GM19395 (cell line): ENCODE results near the gene CLPSL2.

Source experiments
- ATAC-seq: cut with Tn5 transposase; IDR thresholded peaks from one replicate; pipeline ENCODE4 v1.9.1; 2021; ENCODE audit warnings: mild to moderate bottlenecking, moderate library complexity; ENCODE audit not compliant: unreplicated experiment

CLPSL2 gene

DNA sequence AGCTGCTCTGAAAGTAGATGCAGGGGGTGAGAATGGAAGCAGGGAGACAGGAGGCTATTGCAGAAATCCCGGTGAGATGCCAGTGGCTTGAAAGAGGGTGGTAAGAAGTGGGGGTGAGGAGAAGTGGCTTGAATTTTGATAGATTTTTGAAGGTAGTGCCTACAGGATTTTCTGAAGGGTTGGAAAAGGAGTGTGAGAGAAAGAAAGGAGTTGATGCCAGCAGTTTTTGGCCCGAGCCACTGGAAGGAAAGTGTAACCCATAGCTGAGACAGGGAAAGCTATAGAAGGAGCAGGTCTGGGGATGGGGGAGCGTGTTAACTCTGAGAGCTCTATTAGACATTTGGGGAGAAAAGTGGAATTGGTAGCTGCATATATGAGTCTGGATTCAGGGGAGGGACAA, 29.9 kb upstream of the CLPSL2 start:
- ATAC-seq: no peak

DNA sequence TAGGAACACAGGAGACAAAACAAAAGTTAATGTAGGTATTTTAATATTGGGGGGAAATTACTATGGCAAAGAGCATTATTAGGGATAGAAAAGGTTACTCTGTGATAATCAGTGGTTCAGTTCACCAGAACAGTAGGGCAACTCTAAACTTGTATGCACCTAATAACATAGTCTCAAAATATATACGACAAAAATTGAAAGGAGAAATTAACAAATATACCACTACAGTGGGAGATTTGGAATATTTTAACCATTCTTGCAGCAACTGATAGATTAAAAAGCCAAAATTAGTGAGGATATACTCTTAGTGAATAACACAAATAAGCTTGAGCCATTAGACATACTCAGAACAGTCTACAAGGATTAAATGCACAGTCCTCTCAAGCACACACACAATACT, 28.5 kb upstream of the CLPSL2 start:
- ATAC-seq: no peak

DNA sequence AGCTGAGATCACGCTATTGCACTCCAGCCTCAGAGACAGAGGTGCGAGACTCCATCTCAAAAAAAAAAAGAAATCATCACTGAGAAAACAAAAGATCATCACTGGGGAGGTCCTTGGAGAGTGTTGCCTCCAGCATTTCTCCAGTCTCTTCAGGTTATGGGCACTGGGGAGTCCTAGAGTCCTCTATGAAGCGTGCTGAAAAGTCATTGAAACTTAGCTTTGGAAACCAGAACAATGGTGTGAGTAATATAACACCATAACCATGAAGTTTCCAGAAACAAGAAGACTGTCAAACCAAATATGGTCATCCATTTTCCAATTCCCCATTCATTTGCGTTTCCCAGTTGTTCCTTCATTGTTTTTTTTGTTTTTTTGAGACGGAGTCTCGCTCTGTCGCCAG, 25.8 kb upstream of the CLPSL2 start:
- no peak for ATAC-seq

DNA sequence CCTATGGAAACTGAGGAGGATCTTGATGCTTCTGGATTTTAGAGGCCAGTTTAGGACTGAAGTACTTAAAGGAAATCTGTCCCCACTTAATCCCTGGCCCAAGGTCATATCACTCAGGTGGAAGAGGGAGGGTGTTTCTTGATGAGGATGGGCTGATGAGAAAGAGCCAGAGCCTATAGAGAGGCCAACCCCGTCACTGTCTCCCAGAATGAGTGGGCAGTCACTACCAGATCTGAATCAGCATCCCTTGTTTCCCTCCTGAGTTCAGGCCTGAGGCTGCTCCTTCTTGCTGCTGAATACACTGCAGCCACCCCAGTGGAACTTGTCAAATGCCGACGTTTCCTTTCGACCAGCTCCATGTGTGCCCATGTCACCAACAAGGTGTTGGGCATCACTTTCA, 24.8 kb upstream of the CLPSL2 start:
- no peak for ATAC-seq

DNA sequence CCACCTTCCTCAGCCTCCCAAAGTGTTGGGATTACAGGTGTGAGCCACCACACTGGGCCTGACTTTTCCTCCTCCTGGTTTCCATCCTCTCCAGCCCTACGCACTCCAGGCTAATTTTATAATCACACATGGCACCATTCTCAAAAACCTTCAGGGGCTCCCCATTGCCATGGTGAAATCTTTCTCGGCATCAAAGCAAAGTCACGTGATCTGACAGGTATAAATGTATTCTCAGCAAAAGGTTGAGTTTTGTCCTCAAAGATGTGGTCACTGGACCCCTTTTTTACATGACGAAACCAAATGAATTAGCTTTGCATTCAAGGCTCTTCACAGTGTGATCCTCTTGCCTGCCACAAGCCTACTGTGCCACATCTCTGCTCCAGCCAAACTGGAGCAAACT, 24.1 kb upstream of the CLPSL2 start:
- ATAC-seq: no peak

DNA sequence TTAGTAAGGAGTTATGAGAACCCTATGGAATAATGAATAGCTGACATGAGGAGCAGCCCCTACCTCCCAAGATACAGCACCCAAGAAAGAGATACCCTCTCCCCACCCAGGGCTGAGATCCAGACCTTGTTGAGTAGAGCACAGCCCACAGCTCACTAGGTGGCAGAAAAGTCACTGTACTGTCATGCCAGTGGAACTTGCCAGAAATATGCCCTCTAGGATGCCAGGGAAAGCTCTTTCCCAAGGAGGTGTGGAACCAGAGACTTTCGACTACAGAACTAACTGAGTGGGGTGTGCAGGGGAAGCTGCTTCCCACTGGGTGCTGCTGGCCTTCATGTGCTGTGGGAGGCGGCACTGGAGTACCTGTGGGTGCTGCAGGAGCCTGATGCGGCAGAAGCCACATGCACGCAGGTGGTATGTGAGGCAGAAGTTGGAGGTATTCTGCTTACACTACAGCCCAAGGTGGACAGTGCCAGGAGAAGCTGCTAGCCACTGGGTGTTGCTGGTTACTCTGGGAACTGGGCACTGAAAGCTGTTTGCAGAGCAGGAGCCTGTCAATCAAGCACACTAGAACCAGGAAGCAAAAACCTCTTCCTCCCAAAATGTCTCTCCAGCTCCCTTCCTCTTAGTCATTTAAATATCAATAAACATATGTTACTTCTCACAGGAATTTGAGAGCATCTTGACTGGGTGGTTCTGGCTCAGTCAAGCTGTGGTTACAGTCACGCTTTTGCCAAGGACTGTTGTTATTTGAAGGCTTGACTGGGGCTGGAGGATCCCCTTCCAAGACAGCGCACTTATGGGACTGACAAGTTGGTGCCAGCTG, 21.7 kb upstream of the CLPSL2 start:
- ATAC-seq: no peak

DNA sequence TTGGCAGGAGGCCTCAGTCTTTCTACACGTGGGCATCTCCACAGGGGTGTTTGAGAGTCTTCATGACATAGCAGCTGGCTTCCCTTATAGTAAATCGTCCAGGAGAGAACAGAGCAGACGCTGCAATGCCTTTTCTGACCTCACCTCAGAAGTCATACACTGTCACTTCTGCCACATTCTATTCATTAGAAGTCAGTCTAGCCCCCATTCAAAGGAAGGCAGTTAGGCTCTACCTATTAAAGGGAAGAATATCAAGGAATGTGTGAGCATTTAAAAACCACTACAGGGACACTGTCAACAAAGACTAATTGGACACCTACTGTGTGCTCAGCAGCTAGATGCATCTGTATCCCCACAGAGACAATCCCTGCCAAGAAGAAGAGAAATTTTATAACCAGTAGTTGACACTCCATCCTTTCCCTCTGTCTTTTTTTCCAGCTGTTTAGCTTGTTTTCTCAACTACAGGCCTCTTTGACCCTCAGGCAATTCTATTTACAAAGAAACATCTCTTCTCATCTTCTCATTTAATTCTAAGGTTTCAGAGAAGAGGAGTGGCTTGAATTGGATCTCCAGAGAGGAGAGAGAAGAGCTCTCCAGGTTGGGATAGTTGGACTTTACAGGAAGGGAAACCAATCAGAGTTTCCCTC, 21.0 kb upstream of the CLPSL2 start:
- no peak for ATAC-seq

DNA sequence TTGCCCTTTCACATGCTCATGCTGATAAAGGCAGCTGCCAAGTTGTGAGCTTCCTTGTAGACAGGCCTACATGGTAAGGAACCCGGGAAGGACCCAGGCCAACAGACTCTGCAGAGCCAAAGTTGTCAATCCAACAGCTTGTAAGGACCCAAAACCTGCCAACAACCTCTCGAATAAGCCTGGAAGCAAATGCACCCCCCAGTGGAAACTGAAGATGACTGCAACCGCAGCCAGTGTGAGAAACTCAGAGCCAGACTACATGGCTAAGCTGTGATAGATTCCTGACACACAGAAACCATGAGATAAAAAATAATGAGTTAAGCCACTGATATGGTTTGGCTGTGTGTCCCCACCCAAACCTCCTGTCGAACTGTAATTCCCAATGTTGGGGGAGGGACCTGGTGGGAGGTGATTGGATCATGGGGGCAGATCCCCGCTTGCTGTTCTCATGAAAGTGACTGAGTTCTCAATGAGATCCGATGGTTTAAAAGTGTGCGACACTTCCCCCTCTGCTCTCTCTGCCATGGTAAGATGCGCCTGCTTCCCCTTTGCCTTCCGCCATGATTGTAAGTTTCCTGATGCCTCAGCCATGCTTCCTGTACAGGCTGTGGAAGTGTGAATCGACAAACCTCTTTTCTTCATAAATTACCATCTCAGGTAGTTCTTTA, 18.8 kb upstream of the CLPSL2 start:
- no peak for ATAC-seq

DNA sequence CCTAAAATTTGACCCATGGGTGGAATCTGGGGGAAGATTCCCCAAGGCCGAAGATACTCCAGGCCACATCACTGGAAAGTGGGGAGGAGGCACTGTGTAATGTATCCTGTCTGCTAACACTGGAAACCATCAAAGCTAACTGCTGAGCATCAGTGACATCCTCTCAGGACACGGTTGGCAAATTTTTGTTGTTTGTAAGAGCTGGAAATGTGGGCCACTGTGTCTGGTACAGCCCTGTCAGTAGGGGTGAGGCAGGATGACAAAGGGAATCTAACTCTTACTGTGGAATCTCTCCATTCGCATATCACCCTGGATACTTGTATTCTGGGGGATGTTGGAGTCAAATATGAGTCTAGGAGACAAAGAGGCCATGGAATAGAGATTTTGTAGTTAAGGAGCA, 17.0 kb upstream of the CLPSL2 start:
- no peak for ATAC-seq

DNA sequence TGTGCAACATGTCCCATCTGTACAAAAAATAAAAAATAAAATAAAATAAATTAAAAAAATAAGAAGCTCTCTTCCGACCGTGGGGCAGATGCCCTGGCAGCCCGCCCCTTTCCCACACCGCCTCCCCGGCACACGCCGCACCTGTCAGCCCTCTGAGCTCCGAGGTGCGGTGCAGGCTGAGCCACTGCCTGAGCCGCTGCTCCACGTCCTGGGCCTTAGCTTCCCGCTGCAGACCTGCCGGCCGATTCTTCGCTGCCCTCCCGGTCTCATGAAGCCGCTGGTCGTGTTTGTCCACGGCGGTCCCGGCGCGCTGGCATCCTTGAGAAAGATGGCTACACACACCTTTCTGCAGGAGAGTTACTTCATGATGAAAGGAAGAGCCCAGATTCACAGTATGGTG, 10.7 kb upstream of the CLPSL2 start:
- ATAC-seq: no peak

DNA sequence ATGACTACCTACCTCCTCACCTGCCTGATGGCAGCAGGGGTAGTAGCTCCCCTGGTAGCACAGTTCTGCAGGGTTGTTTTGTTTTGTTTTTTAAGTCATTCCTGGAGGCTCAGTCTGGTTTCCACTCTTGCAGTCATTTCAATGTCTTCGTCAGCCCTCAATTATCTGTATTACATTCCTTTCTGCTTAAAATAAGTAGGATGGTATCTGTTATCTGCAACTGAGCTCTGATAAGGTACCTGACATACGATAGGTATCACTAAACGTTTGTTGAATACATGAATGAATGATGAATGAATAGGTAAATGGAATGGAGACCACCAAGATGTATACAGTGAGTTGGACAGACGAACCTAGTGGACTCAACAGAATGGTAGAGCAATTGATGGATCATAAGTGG, 7.2 kb upstream of the CLPSL2 start:
- ATAC-seq: no peak

DNA sequence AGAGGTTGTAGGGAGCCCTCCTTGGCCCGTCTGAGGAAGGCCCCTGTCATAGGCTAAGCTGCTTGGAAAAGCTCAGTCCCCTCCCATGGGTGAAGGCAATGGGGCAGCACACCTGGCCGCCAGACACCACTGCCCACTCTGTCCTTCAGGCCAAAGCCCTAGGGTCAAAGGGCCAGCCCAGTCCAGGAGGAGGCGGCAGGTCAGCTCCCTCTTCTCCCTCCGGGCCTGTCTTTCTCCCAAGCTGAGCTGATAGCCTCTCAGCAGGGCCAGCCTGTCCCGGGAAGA, 5.1 kb upstream of the CLPSL2 start:
- ATAC-seq: no peak

DNA sequence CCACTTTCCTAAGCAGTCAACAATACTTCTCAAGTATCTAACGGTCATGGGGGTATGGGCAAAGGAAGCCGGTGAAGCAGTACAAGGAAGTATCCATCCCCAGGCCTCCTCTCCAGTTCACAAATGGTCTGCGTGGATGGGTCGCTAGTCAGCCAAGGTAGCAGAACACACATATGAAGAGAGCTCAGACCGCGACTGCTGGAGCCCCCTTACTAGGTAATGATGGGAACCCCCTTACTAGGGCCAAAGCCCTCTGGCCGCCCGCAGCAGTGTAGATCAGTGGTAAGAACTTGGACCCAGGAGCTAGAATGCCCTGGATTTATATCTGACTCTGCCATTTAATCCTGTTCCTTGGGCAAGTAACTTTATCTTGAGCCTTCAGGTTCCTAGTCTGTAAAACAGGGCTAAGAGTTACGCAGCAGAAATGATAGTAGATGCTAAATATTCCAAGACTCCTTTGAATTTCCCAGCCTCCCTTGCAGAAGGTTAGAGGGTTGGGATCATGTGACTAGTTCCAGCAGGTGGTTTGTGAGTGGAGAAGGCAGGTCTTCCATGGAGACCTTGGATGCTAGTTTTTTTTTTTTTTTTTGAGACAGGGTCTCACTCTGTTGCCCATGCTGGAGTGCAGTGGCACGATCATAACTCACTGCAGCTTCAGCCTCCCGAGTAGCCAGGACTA, 2.1 kb upstream of the CLPSL2 start:
- no peak for ATAC-seq

DNA sequence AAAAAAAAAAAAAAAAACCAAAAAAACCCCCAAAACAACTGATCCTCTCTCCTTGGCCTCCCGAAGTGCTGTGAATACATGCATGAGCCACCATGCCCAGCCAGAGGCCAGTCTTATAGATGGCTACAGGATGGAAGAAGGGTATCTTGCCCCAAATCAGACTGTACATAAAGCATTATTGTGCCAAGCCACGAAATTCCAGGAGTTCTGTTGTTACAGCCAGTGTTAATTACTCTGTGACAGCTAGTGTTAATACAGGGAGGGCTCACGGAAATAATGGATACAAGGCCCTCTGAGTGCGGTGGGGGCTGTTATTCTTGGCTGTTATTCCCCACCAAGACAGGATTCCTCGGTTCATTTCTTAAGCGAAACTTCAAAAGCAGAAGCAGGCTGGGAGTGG, 1.4 kb upstream of the CLPSL2 start:
- no peak for ATAC-seq

DNA sequence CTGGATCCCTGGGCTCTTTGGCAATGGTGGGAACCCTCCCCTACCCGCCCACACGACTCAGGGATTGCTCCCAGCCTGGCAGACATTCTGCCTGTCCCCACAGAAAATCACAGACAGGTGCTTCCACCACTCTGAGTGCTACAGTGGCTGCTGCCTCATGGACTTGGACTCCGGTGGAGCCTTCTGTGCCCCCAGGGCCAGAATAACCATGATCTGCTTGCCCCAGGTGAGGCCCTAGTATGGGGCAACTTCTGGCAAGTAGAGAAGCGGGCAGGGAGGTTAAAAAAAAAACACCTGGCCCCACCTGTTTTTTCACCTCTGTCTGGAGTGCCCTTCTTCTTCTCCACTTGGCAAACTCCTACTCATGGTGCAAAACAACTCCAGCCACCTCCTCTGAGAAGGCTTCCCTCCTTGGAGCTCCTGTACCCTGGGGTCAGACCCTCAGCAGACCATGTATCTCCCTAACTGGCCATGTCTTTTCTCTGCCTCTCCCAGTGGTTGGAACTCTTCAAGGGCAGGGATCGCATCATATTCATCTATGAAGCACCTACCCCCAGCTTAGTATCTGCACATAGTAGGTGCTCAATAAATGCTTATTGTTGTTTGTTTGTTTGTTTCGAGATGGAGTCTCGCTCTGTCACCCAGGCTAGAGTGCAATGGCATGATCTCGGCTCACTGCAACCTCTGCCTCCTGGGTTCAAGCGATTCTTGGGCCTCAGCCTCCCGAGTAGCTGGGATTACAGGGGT, 1.1 kb downstream of the CLPSL2 start:
- no peak for ATAC-seq

DNA sequence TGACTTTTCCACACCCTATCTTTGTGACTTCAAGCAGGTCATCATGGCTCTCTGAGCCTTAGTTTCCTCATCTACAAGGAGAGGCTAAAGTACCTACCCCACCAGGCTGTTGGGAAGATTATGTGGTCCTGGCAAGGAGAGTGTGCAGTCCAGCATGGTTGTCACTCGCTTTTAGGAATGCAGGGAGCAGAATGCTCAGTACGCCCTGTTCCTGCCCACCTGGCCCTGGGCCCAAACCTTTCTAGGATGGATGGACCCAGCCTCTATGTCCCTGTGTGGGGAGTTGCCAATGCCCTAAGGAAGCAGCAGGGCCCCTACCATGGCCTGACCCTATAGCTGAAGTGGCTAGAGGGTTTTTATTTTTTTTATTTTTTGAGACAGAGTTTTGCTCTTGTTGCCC, 2.0 kb downstream of the CLPSL2 start:
- ATAC-seq: no peak

DNA sequence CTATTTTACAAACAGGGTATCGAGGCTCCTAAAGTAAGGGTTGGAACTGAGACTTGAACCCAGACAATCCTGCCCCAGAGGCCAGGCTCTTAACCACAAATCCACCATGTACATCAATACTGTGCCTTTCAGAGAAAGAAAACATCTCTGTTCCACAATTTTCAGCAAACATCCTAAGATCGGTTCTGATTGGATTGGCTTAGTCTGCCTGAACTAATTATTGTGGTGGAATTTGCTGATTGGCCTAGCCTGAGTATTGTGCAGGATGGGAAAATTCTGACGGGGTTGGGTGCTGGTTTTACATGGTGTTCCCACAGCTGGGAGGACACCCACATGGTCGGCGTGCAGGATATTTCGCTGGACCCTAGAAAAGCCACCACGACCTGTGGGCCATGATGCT, 4.3 kb downstream of the CLPSL2 start, which contains the start of gene CLPSL1:
Gene CLPSL1 (plus strand): TSS at position 301 of the 400 bp plus-strand sequence. CDS start 92 bp downstream, at position 393.
- no peak for ATAC-seq

DNA sequence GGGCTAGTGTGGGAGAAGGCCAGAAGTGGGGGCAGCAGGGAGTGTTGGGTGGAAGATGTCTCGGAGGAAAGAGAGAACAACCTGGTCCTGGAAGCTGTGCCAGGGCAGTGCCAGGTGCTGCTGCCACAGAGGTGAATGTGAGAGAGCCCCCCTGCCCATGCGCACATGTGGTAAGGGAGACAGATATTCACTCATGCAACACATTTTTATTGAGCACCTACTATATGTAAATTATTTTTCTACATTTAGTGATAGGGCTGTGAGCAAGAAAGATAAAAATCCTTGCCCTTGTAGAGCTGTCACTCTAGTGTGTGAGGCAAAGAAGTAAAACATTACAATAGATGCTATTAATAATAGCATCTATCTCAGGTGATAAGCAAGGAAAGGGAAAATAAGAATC, 4.9 kb downstream of the CLPSL2 start:
- ATAC-seq: no peak

DNA sequence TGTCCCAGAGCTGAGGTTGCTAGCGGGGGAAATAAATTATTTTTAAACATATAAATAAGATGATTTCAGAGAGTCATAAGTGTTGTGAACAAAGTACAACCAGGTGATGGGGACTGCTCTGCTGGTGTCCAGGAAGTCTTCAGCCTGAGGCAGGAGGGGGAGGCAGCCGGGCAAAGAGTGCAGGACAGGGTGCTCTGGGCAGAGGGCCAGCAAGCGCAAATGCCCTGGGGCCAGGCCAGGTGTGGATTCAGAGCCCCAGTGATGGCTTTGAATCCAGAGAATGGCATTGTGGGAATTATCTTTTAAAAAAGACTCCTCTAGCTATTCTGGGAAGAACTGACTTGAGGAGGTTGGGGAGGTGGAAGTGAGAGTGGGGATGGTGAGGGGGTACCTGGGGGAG, 6.0 kb downstream of the CLPSL2 start:
- ATAC-seq: no peak

DNA sequence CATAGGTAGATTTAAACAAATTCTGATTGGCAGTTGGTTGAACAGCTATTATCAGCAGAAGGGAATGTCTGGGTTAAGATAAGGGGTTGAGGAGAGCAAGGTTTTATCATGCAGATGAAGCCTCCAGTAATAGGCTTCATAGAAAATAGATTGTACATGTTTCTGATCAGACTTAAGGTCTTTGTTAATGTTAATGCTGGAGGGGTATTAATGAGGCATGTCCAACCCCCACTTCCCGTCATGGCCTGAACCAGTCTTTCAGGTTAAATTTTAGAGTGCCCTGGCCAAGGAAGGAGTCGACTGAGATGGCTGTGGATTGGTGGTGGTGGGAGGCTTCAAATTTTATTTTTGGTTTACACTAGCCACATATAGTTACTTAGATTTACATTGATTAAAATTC, 7.8 kb downstream of the CLPSL2 start:
- no peak for ATAC-seq

DNA sequence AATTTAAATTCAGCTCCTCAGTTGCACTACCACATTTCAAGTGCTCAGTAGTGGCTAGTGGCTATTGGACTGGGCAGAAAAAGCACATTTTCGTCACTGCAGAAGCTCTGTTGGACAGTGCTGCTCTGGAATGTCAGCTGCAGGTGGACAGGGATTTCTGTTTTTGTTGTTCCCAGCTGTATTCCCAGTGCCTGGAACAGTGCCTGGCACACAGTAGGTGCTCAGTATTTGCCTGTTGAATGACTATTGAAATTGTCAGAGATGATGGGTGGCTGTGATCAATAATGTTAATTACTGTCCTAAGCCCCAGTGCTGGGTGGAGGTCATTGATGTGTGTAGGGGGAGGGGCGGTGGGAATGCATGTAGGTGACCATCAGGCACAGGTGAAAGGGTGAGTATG, 9.9 kb downstream of the CLPSL2 start:
- ATAC-seq: no peak
